WI38 (cell line): ENCODE data around the gene KIF26B.

ENCODE experiments used
- H3K4me3 ChIP-seq: 2 replicates; pipeline ENCODE4 v1.5.1; 2011; ENCODE audit warnings: low read depth, mild to moderate bottlenecking, control low read depth, low read length
- CTCF ChIP-seq: IDR thresholded peaks from 2 replicates; pipeline ENCODE4 v1.5.1; 2012; ENCODE audit warnings: low read depth, mild to moderate bottlenecking, control low read depth, low read length

Gene KIF26B

GRCh38 chr1:245132771-245133170 lies 22.0 kb upstream of the KIF26B start:
- no peak for TF ChIP-seq CTCF
- H3K4me3 ChIP-seq = no peak overlapping the region

- H3K4me3 ChIP-seq = no peak overlapping the region
- TF ChIP-seq CTCF = no peak
These were observed 20.6 kb upstream of the KIF26B start for GRCh38 chr1:245133995-245134715.

GRCh38 chr1:245142171-245142798 lies 12.5 kb upstream of the KIF26B start:
- no peak for TF ChIP-seq CTCF
- no peak overlapping the region for H3K4me3 ChIP-seq

GRCh38 chr1:245142976-245143375 lies 11.8 kb upstream of the KIF26B start:
- H3K4me3 ChIP-seq = no peak overlapping the region
- TF ChIP-seq CTCF = no peak

- H3K4me3 ChIP-seq = no peak overlapping the region
- no peak for TF ChIP-seq CTCF
These were observed 10.9 kb upstream of the KIF26B start for GRCh38 chr1:245143849-245144248.

GRCh38 chr1:245148069-245148468 lies 6.7 kb upstream of the KIF26B start:
- no peak overlapping the region for H3K4me3 ChIP-seq
- TF ChIP-seq CTCF = no peak

- H3K4me3 ChIP-seq = no peak overlapping the region
- no peak for TF ChIP-seq CTCF
These were observed 5.9 kb upstream of the KIF26B start for GRCh38 chr1:245148861-245149260.
